ENCODE measurements around the gene PHLDB3. TPM values are rescaled to one million over a fixed set of nuclear protein-coding genes. Genes with fewer than 3 reads are reported as not detected.
"Not testable (repeated sequence)": the region's sequence is repeated elsewhere in the genome, so short reads cannot be mapped to it uniquely, and the experiment has no call there.

The PHLDB3 gene
- total and polyA plus RNA-seq, 4 donors: 5.8 to 23.4 (median 7.9) TPM

DNA sequence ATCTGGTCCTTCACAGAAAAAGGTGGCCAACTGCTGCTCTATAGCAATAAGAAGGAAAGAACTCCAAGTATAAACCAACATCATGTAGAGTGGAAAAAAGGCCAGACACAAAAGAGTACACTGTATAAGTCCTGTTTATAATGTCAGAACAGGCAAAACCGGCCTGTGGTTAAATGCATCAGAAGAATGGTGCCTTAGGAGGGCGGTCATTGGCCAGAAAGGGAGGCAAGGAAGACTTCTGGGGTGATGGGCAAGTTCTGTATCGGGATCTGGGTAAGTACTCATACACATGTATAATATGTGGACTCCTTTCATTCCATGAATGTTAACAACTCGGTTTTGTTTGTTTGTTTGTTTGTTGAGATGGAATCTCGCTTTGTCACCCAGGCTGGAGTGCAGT, 18.4 kb upstream of the PHLDB3 start:
- WGBS, 2 donors: 80 to 89% methylated on average over 5 of the region's 5 CpGs

DNA sequence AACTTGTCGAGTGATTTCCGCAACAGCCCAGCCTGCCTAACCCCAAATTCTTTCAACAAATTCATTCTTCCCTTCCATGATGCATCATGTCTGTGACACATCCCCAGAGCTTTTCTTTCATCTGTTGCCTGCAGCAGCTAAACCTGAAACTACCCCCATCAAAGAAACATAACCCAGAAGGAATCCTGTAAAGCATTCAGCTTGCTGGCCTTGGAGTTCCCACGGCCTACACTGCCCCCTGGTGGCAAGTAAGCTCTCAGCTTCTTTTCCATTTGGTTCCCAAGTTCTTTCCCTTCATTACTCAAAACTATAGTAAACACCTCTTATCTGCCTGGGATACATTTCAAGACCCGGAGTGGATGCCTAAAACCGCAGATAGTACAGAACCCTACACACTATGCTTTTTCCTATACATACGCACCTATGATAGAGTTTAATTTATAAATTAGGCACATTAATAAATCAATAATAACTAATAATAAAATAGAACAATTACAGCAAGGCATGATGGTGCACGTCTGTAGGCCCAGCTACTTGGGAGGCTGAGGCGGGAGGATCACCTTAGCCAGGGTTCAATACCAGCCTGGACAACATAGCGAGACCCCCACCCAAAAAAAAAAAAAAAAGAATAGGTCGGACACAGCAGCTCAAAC, 15.0 kb upstream of the PHLDB3 start:
- TF ChIP-seq, protein P1, sequence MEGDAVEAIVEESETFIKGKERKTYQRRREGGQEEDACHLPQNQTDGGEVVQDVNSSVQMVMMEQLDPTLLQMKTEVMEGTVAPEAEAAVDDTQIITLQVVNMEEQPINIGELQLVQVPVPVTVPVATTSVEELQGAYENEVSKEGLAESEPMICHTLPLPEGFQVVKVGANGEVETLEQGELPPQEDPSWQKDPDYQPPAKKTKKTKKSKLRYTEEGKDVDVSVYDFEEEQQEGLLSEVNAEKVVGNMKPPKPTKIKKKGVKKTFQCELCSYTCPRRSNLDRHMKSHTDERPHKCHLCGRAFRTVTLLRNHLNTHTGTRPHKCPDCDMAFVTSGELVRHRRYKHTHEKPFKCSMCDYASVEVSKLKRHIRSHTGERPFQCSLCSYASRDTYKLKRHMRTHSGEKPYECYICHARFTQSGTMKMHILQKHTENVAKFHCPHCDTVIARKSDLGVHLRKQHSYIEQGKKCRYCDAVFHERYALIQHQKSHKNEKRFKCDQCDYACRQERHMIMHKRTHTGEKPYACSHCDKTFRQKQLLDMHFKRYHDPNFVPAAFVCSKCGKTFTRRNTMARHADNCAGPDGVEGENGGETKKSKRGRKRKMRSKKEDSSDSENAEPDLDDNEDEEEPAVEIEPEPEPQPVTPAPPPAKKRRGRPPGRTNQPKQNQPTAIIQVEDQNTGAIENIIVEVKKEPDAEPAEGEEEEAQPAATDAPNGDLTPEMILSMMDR (IDR thresholded peaks at IDR 0.05; ENCODE audit: control extremely low read depth, extremely low read depth): peak; percentile 90
- 55 to 62% methylated on average over 10 of the region's 10 CpGs for whole genome bisulfite sequencing, 2 donors
- Histone ChIP-seq H3K36me3 (ENCODE audit: control insufficient read depth in 4 of 4, insufficient read depth in 4 of 4, low read length in 4 of 4) (peaks cover 0 to 1% (median 0%) of the 10 kb centered on the region in 4 donors), H3K27me3 (ENCODE audit: control insufficient read depth in 3 of 3, insufficient read depth in 3 of 3, low read length in 2 of 3) (no peaks in the 10 kb centered on the region), H3K4me3 (no peak overlapping the region), H3K9me3 (ENCODE audit: control insufficient read depth in 4 of 4, insufficient read depth in 3 of 4, low read length in 3 of 4) (no peaks in the 10 kb centered on the region), H3K4me1 (ENCODE audit: control insufficient read depth in 5 of 5, insufficient read depth in 5 of 5, low read length in 5 of 5) (peaks cover 0 to 2% (median 0%) of the 10 kb centered on the region in 5 donors), H3K9ac (ENCODE audit: insufficient read depth in 1 of 2, low read length in 2 of 2) (no peak overlapping the region), H3K27ac (ENCODE audit: low read depth in 1 of 2, low read length in 1 of 2) (no peak overlapping the region)
- ATAC-seq (ENCODE audit: insufficient read depth, low FRiP score) (no peak), DNase-seq (peak; percentile 86 to 91 (median 86))

More for the DNA sequence above, 18.4 kb upstream of the PHLDB3 start:
- H3K27me3 ChIP-seq (ENCODE audit: control insufficient read depth in 3 of 3, insufficient read depth in 3 of 3, low read length in 2 of 3): no peaks in the 10 kb centered on the region
- H3K27ac ChIP-seq (ENCODE audit: low read depth in 1 of 2, low read length in 1 of 2): no peak overlapping the region
- peaks cover 0 to 23% (median 6%) of the 10 kb centered on the region in 5 donors for H3K4me1 ChIP-seq (ENCODE audit: control insufficient read depth in 5 of 5, insufficient read depth in 5 of 5, low read length in 5 of 5)
- no peak for ATAC-seq (ENCODE audit: insufficient read depth, low FRiP score)
- no peaks in the 10 kb centered on the region for H3K36me3 ChIP-seq (ENCODE audit: control insufficient read depth in 4 of 4, insufficient read depth in 4 of 4, low read length in 4 of 4)
- no peaks in the 10 kb centered on the region for H3K9me3 ChIP-seq (ENCODE audit: control insufficient read depth in 4 of 4, insufficient read depth in 3 of 4, low read length in 3 of 4)
- TF ChIP-seq, protein P1 (IDR thresholded peaks at IDR 0.05; ENCODE audit: control extremely low read depth, extremely low read depth): no peak
- DNase-seq: no peak
- H3K4me3 ChIP-seq: no peak overlapping the region
- no peak overlapping the region for H3K9ac ChIP-seq (ENCODE audit: insufficient read depth in 1 of 2, low read length in 2 of 2)

- 83 to 88% methylated on average over 4 of the region's 4 CpGs for WGBS, 2 donors
Measured at GRCh38 chr19:43518051-43518450, 13.5 kb upstream of the PHLDB3 start.

DNA sequence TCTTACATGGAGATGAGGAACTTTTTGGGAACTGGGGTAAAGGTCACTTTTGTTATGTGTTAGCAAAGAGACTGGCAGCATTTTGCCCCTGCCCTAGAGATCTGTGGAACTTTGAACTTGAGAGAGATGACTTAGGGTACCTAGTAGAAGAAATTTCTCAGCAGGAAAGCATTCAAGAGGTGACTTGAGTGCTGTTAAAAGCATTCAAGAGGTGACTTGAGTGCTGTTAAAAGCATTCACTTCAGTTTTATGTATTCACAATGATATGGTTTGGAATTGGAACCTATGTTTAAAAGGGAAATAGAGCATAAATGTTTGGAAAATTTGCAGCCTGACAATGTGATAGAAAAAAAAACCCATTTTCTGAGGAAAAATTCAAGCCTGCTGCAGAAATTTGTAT, 7.9 kb upstream of the PHLDB3 start:
- H3K27ac ChIP-seq (ENCODE audit: low read depth in 1 of 2, low read length in 1 of 2); ATAC-seq (ENCODE audit: insufficient read depth, low FRiP score); H3K27me3 ChIP-seq (ENCODE audit: control insufficient read depth in 3 of 3, insufficient read depth in 3 of 3, low read length in 2 of 3); H3K9me3 ChIP-seq (ENCODE audit: control insufficient read depth in 4 of 4, insufficient read depth in 3 of 4, low read length in 3 of 4); H3K9ac ChIP-seq (ENCODE audit: insufficient read depth in 1 of 2, low read length in 2 of 2); H3K4me3 ChIP-seq; H3K4me1 ChIP-seq (ENCODE audit: control insufficient read depth in 5 of 5, insufficient read depth in 5 of 5, low read length in 5 of 5): not testable (repeated sequence)
- H3K36me3 ChIP-seq (ENCODE audit: control insufficient read depth in 4 of 4, insufficient read depth in 4 of 4, low read length in 4 of 4): peaks cover 0 to 17% (median 6%) of the 10 kb centered on the region in 4 donors
- DNase-seq: peak in 2 of 3 donors; percentile 34 to 66

More at GRCh38 chr19:43518051-43518450, 13.5 kb upstream of the PHLDB3 start:
- H3K4me3 ChIP-seq: no peak overlapping the region
- H3K9me3 ChIP-seq (ENCODE audit: control insufficient read depth in 4 of 4, insufficient read depth in 3 of 4, low read length in 3 of 4): no peaks in the 10 kb centered on the region
- H3K27ac ChIP-seq (ENCODE audit: low read depth in 1 of 2, low read length in 1 of 2): no peak overlapping the region
- H3K4me1 ChIP-seq (ENCODE audit: control insufficient read depth in 5 of 5, insufficient read depth in 5 of 5, low read length in 5 of 5): peaks cover 0 to 2% (median 0%) of the 10 kb centered on the region in 5 donors
- DNase-seq (no peak), ATAC-seq (ENCODE audit: insufficient read depth, low FRiP score) (no peak)
- no peak overlapping the region for H3K9ac ChIP-seq (ENCODE audit: insufficient read depth in 1 of 2, low read length in 2 of 2)
- H3K36me3 ChIP-seq (ENCODE audit: control insufficient read depth in 4 of 4, insufficient read depth in 4 of 4, low read length in 4 of 4): peaks cover 0 to 1% (median 0%) of the 10 kb centered on the region in 4 donors
- no peaks in the 10 kb centered on the region for H3K27me3 ChIP-seq (ENCODE audit: control insufficient read depth in 3 of 3, insufficient read depth in 3 of 3, low read length in 2 of 3)
- TF ChIP-seq, protein P1 (IDR thresholded peaks at IDR 0.05; ENCODE audit: control extremely low read depth, extremely low read depth): no peak
